ENCODE data around the gene MAPK10. TPM values are rescaled to one million over a fixed set of nuclear protein-coding genes. Genes with fewer than 3 reads are reported as not detected.

The MAPK10 gene
- total and polyA plus RNA-seq, 9 of the 15 experiments (the other 6 are each of a cell fraction or from before 2014, with no cell fraction given) = 0.10 to 0.53 (median 0.18) TPM; not detected in 4

DNA sequence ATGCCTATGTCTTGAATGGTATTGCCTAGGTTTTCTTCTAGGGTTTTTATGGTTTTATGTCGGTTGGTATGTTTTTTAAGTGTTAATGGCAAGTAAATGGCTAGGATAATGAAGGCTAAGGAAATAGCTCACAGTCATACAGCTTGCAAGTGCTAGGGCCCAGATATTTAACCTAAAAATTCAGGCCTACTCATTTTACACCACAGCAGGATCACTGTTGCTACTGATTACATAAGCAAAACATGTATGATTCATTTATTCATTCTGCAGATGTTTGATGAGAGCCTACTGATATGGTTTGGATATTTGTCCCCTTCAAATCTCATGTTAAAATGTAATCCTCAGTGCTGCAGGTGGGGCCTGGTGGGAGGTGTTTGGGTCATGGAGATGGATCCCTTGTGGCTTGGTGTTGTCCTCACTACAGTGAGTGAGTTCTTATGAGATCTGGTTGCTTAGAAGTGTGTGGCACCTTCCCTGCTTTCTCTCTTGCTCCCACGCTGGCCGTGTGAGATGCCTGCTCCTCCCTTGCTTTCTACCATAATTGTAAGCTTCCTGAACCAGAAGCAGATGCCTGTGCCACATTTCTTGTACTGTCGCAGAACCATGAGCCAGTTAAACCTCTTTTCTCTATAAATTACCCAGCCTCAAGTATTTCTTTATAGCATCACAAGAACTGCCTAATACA, 175.5 kb downstream of the MAPK10 start (continued):
- TF ChIP-seq, protein P1, sequence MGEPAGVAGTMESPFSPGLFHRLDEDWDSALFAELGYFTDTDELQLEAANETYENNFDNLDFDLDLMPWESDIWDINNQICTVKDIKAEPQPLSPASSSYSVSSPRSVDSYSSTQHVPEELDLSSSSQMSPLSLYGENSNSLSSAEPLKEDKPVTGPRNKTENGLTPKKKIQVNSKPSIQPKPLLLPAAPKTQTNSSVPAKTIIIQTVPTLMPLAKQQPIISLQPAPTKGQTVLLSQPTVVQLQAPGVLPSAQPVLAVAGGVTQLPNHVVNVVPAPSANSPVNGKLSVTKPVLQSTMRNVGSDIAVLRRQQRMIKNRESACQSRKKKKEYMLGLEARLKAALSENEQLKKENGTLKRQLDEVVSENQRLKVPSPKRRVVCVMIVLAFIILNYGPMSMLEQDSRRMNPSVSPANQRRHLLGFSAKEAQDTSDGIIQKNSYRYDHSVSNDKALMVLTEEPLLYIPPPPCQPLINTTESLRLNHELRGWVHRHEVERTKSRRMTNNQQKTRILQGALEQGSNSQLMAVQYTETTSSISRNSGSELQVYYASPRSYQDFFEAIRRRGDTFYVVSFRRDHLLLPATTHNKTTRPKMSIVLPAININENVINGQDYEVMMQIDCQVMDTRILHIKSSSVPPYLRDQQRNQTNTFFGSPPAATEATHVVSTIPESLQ (CRISPR knock-in tag; IDR thresholded peaks at IDR 0.05) = no peak
- no peak for TF ChIP-seq BRD9 (IDR thresholded peaks at IDR 0.05; ENCODE audit: low read depth, partially characterized antibody)
- TF ChIP-seq GTF2E2 (tag; IDR thresholded peaks at IDR 0.05) = no peak
- TF ChIP-seq NCOA1 (IDR thresholded peaks at IDR 0.05; ENCODE audit: low read depth) = no peak
- TF ChIP-seq ZBTB1 (CRISPR knock-in tag; IDR thresholded peaks at IDR 0.05; ENCODE audit: borderline replicate concordance, low read depth) = no peak

DNA sequence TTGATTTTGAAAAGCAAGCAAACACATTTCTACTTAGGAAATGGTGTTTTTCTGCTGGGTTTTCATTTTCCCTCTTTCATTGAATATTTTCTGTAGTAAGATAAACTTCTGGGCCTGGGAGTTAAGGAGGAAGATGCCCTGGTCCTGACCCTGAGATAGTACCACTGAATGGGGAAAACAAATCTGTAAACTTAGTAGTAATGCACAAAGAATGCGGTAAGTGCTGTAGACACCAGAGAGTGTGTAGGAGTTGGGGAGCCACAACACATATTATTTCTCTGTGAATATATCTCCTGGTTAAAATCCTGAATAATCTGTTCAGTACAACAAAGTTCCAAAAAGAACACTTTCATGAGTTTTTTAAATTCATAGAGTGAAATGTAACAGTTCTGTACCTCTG, 178.3 kb downstream of the MAPK10 start:
- H3K9ac ChIP-seq (ENCODE audit: insufficient read depth in 1 of 2, low read depth in 2 of 2, low read length in 2 of 2) = no peak overlapping the region
- H3K79me2 ChIP-seq (ENCODE audit: control insufficient read depth, insufficient read depth, low read length) = no peaks in the 10 kb centered on the region
- H2AFZ ChIP-seq (ENCODE audit: low read depth, low read length) = no peak overlapping the region
- ChIA-PET CTCF (ENCODE audit: low intra/inter-chr PET ratio) (no interaction called here), POLR2A (no interaction called here)
- H3K4me3 ChIP-seq = no peak overlapping the region
- no peaks in the 10 kb centered on the region for H3K4me1 ChIP-seq (replicated peaks in 1 of 2; ENCODE audit: control insufficient read depth in 2 of 2, insufficient read depth in 2 of 2, low read length in 2 of 2)
- H3K27ac ChIP-seq (ENCODE audit: extremely low read depth, low read depth, low read length) = no peak overlapping the region
- H4K20me1 ChIP-seq (replicated peaks; ENCODE audit: control insufficient read depth, insufficient read depth, low read length) = no peaks in the 10 kb centered on the region
- H3K9me3 ChIP-seq (replicated peaks; ENCODE audit: control insufficient read depth, insufficient read depth, low read depth, low read length) = no peaks in the 10 kb centered on the region
- in situ Hi-C loops (cut with MboI) (no loop called here), intact Hi-C loops (cut with micrococcal nuclease) (no loop called here)
- no peaks in the 10 kb centered on the region for H3K27me3 ChIP-seq (ENCODE audit: control insufficient read depth in 2 of 2, insufficient read depth in 2 of 2, low read length in 2 of 2)
- no peaks in the 10 kb centered on the region for H3K9me1 ChIP-seq (ENCODE audit: control insufficient read depth, insufficient read depth, low read length)
- DNase-seq (ENCODE audit: extremely low read depth in 1 of 4, low spot score in 3 of 4) (no peak), FAIRE-seq (no peak), ATAC-seq (no peak)
- no peak overlapping the region for H3K4me2 ChIP-seq (ENCODE audit: insufficient read depth, low read length)
- no peaks in the 10 kb centered on the region for H3K36me3 ChIP-seq (ENCODE audit: control insufficient read depth, insufficient read depth, low read length)
- BruUV-seq (replicated peaks) = no TSS peak
- WGBS (ENCODE audit: insufficient coverage, low coverage, missing lambda C conversion rate) = 0% methylated on average over 1 of the region's 1 CpG
- TF ChIP-seq SMARCE1 (IDR thresholded peaks at IDR 0.05) (no peak), ATF7 (IDR thresholded peaks at IDR 0.05) (no peak), SNRNP70 (optimal IDR thresholded peaks at IDR 0.05; ENCODE audit: low read depth, low read length) (no peak), ZNF217 (CRISPR knock-in tag; IDR thresholded peaks at IDR 0.05) (no peak), HNRNPUL1 (IDR thresholded peaks at IDR 0.05; ENCODE audit: low read length) (no peak), IFI16 (CRISPR knock-in tag; IDR thresholded peaks at IDR 0.05) (no peak), STAT5A (IDR thresholded peaks at IDR 0.05; ENCODE audit: borderline replicate concordance, low read length) (no peak), MTF1 (CRISPR knock-in tag; IDR thresholded peaks at IDR 0.05; ENCODE audit: borderline replicate concordance) (no peak), HDAC6 (IDR thresholded peaks at IDR 0.05; ENCODE audit: low read depth, low read length) (no peak)
- TF ChIP-seq, protein P2, sequence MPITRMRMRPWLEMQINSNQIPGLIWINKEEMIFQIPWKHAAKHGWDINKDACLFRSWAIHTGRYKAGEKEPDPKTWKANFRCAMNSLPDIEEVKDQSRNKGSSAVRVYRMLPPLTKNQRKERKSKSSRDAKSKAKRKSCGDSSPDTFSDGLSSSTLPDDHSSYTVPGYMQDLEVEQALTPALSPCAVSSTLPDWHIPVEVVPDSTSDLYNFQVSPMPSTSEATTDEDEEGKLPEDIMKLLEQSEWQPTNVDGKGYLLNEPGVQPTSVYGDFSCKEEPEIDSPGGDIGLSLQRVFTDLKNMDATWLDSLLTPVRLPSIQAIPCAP (CRISPR knock-in tag; IDR thresholded peaks at IDR 0.05; ENCODE audit: borderline replicate concordance) = no peak
- TF ChIP-seq, protein P3, sequence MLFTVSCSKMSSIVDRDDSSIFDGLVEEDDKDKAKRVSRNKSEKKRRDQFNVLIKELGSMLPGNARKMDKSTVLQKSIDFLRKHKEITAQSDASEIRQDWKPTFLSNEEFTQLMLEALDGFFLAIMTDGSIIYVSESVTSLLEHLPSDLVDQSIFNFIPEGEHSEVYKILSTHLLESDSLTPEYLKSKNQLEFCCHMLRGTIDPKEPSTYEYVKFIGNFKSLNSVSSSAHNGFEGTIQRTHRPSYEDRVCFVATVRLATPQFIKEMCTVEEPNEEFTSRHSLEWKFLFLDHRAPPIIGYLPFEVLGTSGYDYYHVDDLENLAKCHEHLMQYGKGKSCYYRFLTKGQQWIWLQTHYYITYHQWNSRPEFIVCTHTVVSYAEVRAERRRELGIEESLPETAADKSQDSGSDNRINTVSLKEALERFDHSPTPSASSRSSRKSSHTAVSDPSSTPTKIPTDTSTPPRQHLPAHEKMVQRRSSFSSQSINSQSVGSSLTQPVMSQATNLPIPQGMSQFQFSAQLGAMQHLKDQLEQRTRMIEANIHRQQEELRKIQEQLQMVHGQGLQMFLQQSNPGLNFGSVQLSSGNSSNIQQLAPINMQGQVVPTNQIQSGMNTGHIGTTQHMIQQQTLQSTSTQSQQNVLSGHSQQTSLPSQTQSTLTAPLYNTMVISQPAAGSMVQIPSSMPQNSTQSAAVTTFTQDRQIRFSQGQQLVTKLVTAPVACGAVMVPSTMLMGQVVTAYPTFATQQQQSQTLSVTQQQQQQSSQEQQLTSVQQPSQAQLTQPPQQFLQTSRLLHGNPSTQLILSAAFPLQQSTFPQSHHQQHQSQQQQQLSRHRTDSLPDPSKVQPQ (CRISPR knock-in tag; IDR thresholded peaks at IDR 0.05; ENCODE audit: borderline replicate concordance) = no peak
